NOMO-1 treated with dmso at 0.1 percent for 144 hours (cell line): Measurements from ENCODE around the gene RALBP1.

Experiments used
- DNase-seq: peaks from one replicate; lab custom pipeline; 2025; ENCODE audit not compliant: unreplicated experiment; lab: John Stamatoyannopoulos, UW

Gene RALBP1

GRCh38 chr18:9547782-9548181, 72.5 kb downstream of the RALBP1 start:
- DNase-seq = no peak

- DNase-seq = no peak
Observed at GRCh38 chr18:9549405-9549804, 74.1 kb downstream of the RALBP1 start.

GRCh38 chr18:9550429-9550828, 75.1 kb downstream of the RALBP1 start:
- no peak for DNase-seq

- DNase-seq = no peak
Observed at GRCh38 chr18:9552191-9552590, 76.9 kb downstream of the RALBP1 start.

- no peak for DNase-seq
Observed at GRCh38 chr18:9552616-9553015, 77.3 kb downstream of the RALBP1 start.

GRCh38 chr18:9557250-9557943, 82.1 kb downstream of the RALBP1 start:
- DNase-seq = no peak

GRCh38 chr18:9558387-9559064, 83.2 kb downstream of the RALBP1 start:
- no peak for DNase-seq

- DNase-seq = no peak
Observed at GRCh38 chr18:9559253-9559652, 83.9 kb downstream of the RALBP1 start.

GRCh38 chr18:9561759-9562158, 86.4 kb downstream of the RALBP1 start:
- peak; percentile 45 for DNase-seq

- DNase-seq = no peak
Observed at GRCh38 chr18:9562584-9562983, 87.3 kb downstream of the RALBP1 start.

GRCh38 chr18:9563331-9563730, 88.0 kb downstream of the RALBP1 start:
- DNase-seq = no peak

GRCh38 chr18:9565407-9565806, 90.1 kb downstream of the RALBP1 start:
- no peak for DNase-seq

- DNase-seq = no peak
Observed at GRCh38 chr18:9568186-9568585, 92.9 kb downstream of the RALBP1 start.

- DNase-seq = no peak
Observed at GRCh38 chr18:9569178-9569577, 93.9 kb downstream of the RALBP1 start.

GRCh38 chr18:9570255-9570654, 94.9 kb downstream of the RALBP1 start:
- no peak for DNase-seq

GRCh38 chr18:9571546-9571945, 96.2 kb downstream of the RALBP1 start:
- DNase-seq = no peak

GRCh38 chr18:9574473-9575115, 99.3 kb downstream of the RALBP1 start:
- DNase-seq = no peak

GRCh38 chr18:9575558-9575957, 100.2 kb downstream of the RALBP1 start:
- peak; percentile 64 for DNase-seq

- no peak for DNase-seq
Observed at GRCh38 chr18:9577361-9577760, 102.0 kb downstream of the RALBP1 start.

- no peak for DNase-seq
Observed at GRCh38 chr18:9578306-9578705, 103.0 kb downstream of the RALBP1 start.

- DNase-seq = no peak
Observed at GRCh38 chr18:9581667-9582066, 106.4 kb downstream of the RALBP1 start.

GRCh38 chr18:9586814-9587213, 111.5 kb downstream of the RALBP1 start:
- DNase-seq = no peak
